ENCODE results near the gene RFC2. TPM values are rescaled to one million over a fixed set of nuclear protein-coding genes. Genes with fewer than 3 reads are reported as not detected.

Gene RFC2
- total and polyA plus RNA-seq, 10 of the 15 experiments (the other 5 are each of a cell fraction or from before 2014, with no cell fraction given) = 25.8 to 145 (median 90.9) TPM

DNA sequence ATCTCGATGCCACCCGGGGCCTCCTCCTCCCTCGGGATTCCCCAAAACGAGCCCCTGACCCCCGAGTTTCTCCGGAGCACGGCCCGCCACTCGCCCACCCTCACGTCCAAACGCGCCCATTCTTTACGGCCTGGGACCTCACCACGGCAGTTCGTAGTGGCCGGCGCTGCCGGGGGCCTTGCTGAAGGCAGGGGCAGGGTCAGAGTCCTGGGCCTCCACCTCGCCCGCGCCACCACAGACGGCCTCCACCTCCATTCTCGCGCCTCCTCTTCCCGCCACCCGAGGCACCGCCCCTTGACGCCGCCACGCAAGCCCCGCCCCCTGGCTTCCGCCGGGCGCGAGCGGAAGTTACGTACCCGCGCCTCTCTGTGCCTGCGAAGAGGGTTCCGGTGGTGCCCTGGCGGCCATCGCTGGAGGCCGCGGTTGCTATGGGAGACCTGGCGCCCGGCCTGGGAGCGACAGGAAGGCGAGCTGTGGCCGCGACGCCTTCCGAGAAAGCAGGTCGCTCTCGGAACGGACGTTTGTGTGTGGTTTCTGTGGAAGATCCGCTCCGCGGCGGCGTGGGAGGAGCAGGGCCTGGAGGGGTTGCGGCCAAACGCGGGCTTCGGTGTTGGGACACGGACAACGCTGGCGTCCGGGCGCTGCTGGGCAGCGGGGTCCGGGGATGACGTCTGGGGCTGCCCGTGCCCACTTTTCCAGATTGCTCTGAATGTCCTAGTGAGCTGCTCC is at the start of gene RFC2 (continued):
- TF ChIP-seq, protein P1, sequence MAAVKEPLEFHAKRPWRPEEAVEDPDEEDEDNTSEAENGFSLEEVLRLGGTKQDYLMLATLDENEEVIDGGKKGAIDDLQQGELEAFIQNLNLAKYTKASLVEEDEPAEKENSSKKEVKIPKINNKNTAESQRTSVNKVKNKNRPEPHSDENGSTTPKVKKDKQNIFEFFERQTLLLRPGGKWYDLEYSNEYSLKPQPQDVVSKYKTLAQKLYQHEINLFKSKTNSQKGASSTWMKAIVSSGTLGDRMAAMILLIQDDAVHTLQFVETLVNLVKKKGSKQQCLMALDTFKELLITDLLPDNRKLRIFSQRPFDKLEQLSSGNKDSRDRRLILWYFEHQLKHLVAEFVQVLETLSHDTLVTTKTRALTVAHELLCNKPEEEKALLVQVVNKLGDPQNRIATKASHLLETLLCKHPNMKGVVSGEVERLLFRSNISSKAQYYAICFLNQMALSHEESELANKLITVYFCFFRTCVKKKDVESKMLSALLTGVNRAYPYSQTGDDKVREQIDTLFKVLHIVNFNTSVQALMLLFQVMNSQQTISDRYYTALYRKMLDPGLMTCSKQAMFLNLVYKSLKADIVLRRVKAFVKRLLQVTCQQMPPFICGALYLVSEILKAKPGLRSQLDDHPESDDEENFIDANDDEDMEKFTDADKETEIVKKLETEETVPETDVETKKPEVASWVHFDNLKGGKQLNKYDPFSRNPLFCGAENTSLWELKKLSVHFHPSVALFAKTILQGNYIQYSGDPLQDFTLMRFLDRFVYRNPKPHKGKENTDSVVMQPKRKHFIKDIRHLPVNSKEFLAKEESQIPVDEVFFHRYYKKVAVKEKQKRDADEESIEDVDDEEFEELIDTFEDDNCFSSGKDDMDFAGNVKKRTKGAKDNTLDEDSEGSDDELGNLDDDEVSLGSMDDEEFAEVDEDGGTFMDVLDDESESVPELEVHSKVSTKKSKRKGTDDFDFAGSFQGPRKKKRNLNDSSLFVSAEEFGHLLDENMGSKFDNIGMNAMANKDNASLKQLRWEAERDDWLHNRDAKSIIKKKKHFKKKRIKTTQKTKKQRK (IDR thresholded peaks at IDR 0.05; ENCODE audit: low read depth, low read length) = no peak
- TF ChIP-seq MEF2B (IDR thresholded peaks at IDR 0.05; ENCODE audit: partially characterized antibody, poor library complexity, severe bottlenecking) = peak; percentile 73
- TF ChIP-seq EZH2 (IDR thresholded peaks at IDR 0.05; ENCODE audit: borderline replicate concordance, control insufficient read depth, low read depth, low read length) = no peak
- no peak for TF ChIP-seq NFXL1 (IDR thresholded peaks at IDR 0.05; ENCODE audit: borderline replicate concordance)
- TF ChIP-seq, protein P2, sequence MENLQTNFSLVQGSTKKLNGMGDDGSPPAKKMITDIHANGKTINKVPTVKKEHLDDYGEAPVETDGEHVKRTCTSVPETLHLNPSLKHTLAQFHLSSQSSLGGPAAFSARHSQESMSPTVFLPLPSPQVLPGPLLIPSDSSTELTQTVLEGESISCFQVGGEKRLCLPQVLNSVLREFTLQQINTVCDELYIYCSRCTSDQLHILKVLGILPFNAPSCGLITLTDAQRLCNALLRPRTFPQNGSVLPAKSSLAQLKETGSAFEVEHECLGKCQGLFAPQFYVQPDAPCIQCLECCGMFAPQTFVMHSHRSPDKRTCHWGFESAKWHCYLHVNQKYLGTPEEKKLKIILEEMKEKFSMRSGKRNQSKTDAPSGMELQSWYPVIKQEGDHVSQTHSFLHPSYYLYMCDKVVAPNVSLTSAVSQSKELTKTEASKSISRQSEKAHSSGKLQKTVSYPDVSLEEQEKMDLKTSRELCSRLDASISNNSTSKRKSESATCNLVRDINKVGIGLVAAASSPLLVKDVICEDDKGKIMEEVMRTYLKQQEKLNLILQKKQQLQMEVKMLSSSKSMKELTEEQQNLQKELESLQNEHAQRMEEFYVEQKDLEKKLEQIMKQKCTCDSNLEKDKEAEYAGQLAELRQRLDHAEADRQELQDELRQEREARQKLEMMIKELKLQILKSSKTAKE (IDR thresholded peaks at IDR 0.05; ENCODE audit: low read depth, poor library complexity, severe bottlenecking) = no peak
- no peak for TF ChIP-seq BCLAF1 (IDR thresholded peaks at IDR 0.05)
- TF ChIP-seq CEBPB (IDR thresholded peaks at IDR 0.05; ENCODE audit: borderline replicate concordance in 1 of 2, low read depth in 2 of 2, low read length in 2 of 2) = no peak
- peak; percentile 6; the same call in 1 of the 3 replicates for TF ChIP-seq POU2F2 (IDR thresholded peaks at IDR 0.05; ENCODE audit: borderline replicate concordance, low read depth, low read length)
- TF ChIP-seq CHD1 (IDR thresholded peaks at IDR 0.05; ENCODE audit: low read depth, low read length) = 0 out of 2 replicates have a peak, but pooled peaks have one; percentile 14
- peak; percentile 18; the same call in 1 of the 2 replicates for TF ChIP-seq BACH1 (IDR thresholded peaks at IDR 0.05; ENCODE audit: borderline replicate concordance)
- TF ChIP-seq RB1 (IDR thresholded peaks at IDR 0.05; ENCODE audit: borderline replicate concordance) = peak; percentile 100
- TF ChIP-seq SREBF2 (IDR thresholded peaks at IDR 0.05; ENCODE audit: low read length) = no peak; the same call in 1 of the 2 replicates
- TF ChIP-seq ZNF24 (IDR thresholded peaks at IDR 0.05) = no peak
- no peak for TF ChIP-seq JUNB (IDR thresholded peaks at IDR 0.05)
- no peak for TF ChIP-seq WRNIP1 (IDR thresholded peaks at IDR 0.05; ENCODE audit: borderline replicate concordance, low read depth, low read length)
- peak; percentile 65 for TF ChIP-seq KLF5 (IDR thresholded peaks at IDR 0.05; ENCODE audit: partially characterized antibody)
- peak; percentile 73 for TF ChIP-seq DPF2 (IDR thresholded peaks at IDR 0.05)
- no peak for TF ChIP-seq KAT2A (conservative IDR thresholded peaks at IDR 0.05; ENCODE audit: control insufficient read depth, low read depth, low read length)
- peak; percentile 70 for TF ChIP-seq NBN (IDR thresholded peaks at IDR 0.05)
- peak; percentile 40; the same call in 1 of the 2 replicates for TF ChIP-seq RFX5 (IDR thresholded peaks at IDR 0.05; ENCODE audit: low read depth, low read length)
- TF ChIP-seq ZBED1 (IDR thresholded peaks at IDR 0.05; ENCODE audit: borderline replicate concordance) = peak; percentile 17; the same call in 1 of the 2 replicates
- TF ChIP-seq STAT1 (conservative IDR thresholded peaks at IDR 0.05) = no peak
- peak; percentile 61 for TF ChIP-seq SMARCA5 (IDR thresholded peaks at IDR 0.05)
- TF ChIP-seq PML (IDR thresholded peaks at IDR 0.05; ENCODE audit: low read length) = peak; percentile 59
